PC-3 (cell line): ENCODE measurements around the gene ACP6. TPM values are rescaled to one million over a fixed set of nuclear protein-coding genes. Genes with fewer than 3 reads are reported as not detected.

Experiments used
- ATAC-seq: fragments of 200-7000 bp; cut with Tn5 transposase; 2 replicates; pipeline ENCODE4 v1.9.1; 2020; ENCODE audit warnings: mild to moderate bottlenecking, moderate library complexity
- BruUV-seq: library from RNA; stranded (reverse); fragments of 400-500 nt; replicated peaks from 2 replicates; lab custom pipeline; 2021; lab: Mats Ljungman, UMichigan
- CTCF ChIA-PET: fragments of 300-600 bp; sonication (Branson Sonifier 250); formaldehyde crosslinking; loops from one replicate; lab custom pipeline; 2022; ENCODE audit warnings: antibody characterized with exemption; lab: Charles Lee
- POLR2A ChIA-PET: fragments of 300-600 bp; sonication (Branson Sonifier 250); formaldehyde crosslinking; loops from one replicate; lab custom pipeline; 2022; ENCODE audit warnings: antibody characterized with exemption; ENCODE audit not compliant: unreplicated experiment; lab: Charles Lee
- DNase-seq: peaks from one replicate; pipeline ENCODE4 v3.0.0-alpha.2; 2015
- H2AFZ ChIP-seq: fragments of 300-600 bp; sonication (generic); 2 replicates; pipeline ENCODE4 v1.6.0; 2016; ENCODE audit warnings: antibody characterized with exemption, low read length
- H3F3A ChIP-seq: fragments of 300-600 bp; sonication (generic); one replicate; pipeline ENCODE4 v1.6.0; 2017; ENCODE audit warnings: antibody characterized with exemption, low read length, control low read depth, mild to moderate bottlenecking; ENCODE audit not compliant: unreplicated experiment
- H3K27ac ChIP-seq: fragments of 300-600 bp; sonication (generic); 2 replicates; pipeline ENCODE4 v1.5.1; 2016; ENCODE audit warnings: mild to moderate bottlenecking, low read length
- H3K27me3 ChIP-seq: fragments of 300-600 bp; sonication (generic); 2 replicates; pipeline ENCODE4 v1.6.1; 2016; ENCODE audit warnings: low read length, mixed read lengths
- H3K36me3 ChIP-seq: fragments of 300-600 bp; sonication (generic); 2 replicates; pipeline ENCODE4 v1.6.1; 2016; ENCODE audit warnings: low read depth, mixed run types, low read length, mixed read lengths
- H3K4me1 ChIP-seq: fragments of 300-600 bp; sonication (generic); 2 replicates; pipeline ENCODE4 v1.5.1; 2016; ENCODE audit warnings: low read length; ENCODE audit not compliant: insufficient read depth
- H3K4me2 ChIP-seq: fragments of 300-600 bp; sonication (generic); 2 replicates; pipeline ENCODE4 v1.6.0; 2016; ENCODE audit warnings: low read length
- H3K4me3 ChIP-seq: fragments of 300-600 bp; sonication (generic); 2 replicates; pipeline ENCODE4 v1.5.1; 2016; ENCODE audit warnings: mild to moderate bottlenecking, low read length, mixed read lengths
- H3K79me2 ChIP-seq: fragments of 300-600 bp; sonication (generic); 2 replicates; pipeline ENCODE4 v1.6.1; 2017; ENCODE audit warnings: low read length, mixed read lengths
- H3K9ac ChIP-seq: fragments of 300-600 bp; sonication (generic); 2 replicates; pipeline ENCODE4 v1.6.0; 2016; ENCODE audit warnings: mild to moderate bottlenecking, low read length
- H3K9me2 ChIP-seq: fragments of 300-600 bp; sonication (generic); replicated peaks from 2 replicates; pipeline ENCODE4 v1.6.1; 2016; ENCODE audit warnings: mixed run types, low read length, mixed read lengths
- H3K9me3 ChIP-seq: fragments of 300-600 bp; sonication (generic); 2 replicates; pipeline ENCODE4 v1.6.1; 2016; ENCODE audit warnings: low read length, mixed read lengths
- H4K20me1 ChIP-seq: fragments of 300-600 bp; sonication (generic); 2 replicates; pipeline ENCODE4 v1.6.1; 2016; ENCODE audit warnings: low read length, mixed read lengths
- CTCF ChIP-seq: fragments of 300-600 bp; sonication (generic); conservative IDR thresholded peaks from 2 replicates; pipeline ENCODE4 v1.5.1; 2017; ENCODE audit warnings: antibody characterized with exemption, low read depth, mild to moderate bottlenecking, low read length
- EZH2 ChIP-seq: fragments of 300-600 bp; sonication (generic); IDR thresholded peaks from one replicate; pipeline ENCODE4 v1.6.1; 2017; ENCODE audit warnings: antibody characterized with exemption, mild to moderate bottlenecking, low read length; ENCODE audit not compliant: unreplicated experiment
- EZH2phosphoT487 ChIP-seq: fragments of 300-600 bp; sonication (generic); IDR thresholded peaks from 2 replicates; pipeline ENCODE4 v1.6.1; 2018; ENCODE audit warnings: mild to moderate bottlenecking, antibody characterized with exemption, low read length, borderline replicate concordance
- intact Hi-C: fragments of 100-400 bp; cut with micrococcal nuclease; formaldehyde crosslinking; loops from 2 replicates; pipeline ENCODE4 v1.9.0; 2023
- total RNA-seq: library from RNA; depleted of rRNA; stranded (reverse); fragments of >200 nt; gene quantifications from 2 replicates; pipeline ENCODE4 v1.2.3, GENCODE V29; 2014

The ACP6 gene
- total RNA-seq, 1 experiment from 2014 or later = 51.2 TPM

GRCh38 chr1:147608596-147608995 lies 61.7 kb downstream of the ACP6 start:
- intact Hi-C loops = no loop called here
- Histone ChIP-seq H3K4me1 (peaks cover 23% of the 10 kb centered on the region), H2AFZ (no peak overlapping the region), H3K27me3 (no peaks in the 10 kb centered on the region), H3F3A (no peaks in the 10 kb centered on the region), H3K27ac (no peak overlapping the region), H3K9me2 (no peaks in the 10 kb centered on the region), H3K36me3 (peaks cover 45% of the 10 kb centered on the region), H4K20me1 (no peaks in the 10 kb centered on the region), H3K79me2 (peaks cover 17% of the 10 kb centered on the region; the same call in 1 of the 2 replicates), H3K4me3 (no peak overlapping the region), H3K9ac (no peak overlapping the region), H3K9me3 (no peaks in the 10 kb centered on the region), H3K4me2 (no peak overlapping the region)
- ChIA-PET CTCF (no interaction called here), POLR2A (no interaction called here)
- TF ChIP-seq CTCF (no peak), EZH2phosphoT487 (no peak), EZH2 (no peak)
- no TSS peak for BruUV-seq
- DNase-seq = no peak
- no peak for ATAC-seq

GRCh38 chr1:147605591-147605990 lies 64.7 kb downstream of the ACP6 start:
- no peak for TF ChIP-seq EZH2phosphoT487
- TF ChIP-seq CTCF = no peak
- TF ChIP-seq EZH2 = no peak
- no peak for ATAC-seq
- H3F3A ChIP-seq = no peaks in the 10 kb centered on the region
- H3K4me1 ChIP-seq = peaks cover 10% of the 10 kb centered on the region
- peaks cover 46% of the 10 kb centered on the region for H3K79me2 ChIP-seq
- H3K9me3 ChIP-seq = no peaks in the 10 kb centered on the region
- H4K20me1 ChIP-seq = peaks cover 15% of the 10 kb centered on the region
- peaks cover 26% of the 10 kb centered on the region for H3K36me3 ChIP-seq
- DNase-seq = no peak
- H3K4me3 ChIP-seq = no peak overlapping the region
- no peaks in the 10 kb centered on the region for H3K9me2 ChIP-seq
- H3K9ac ChIP-seq = no peak overlapping the region
- ChIA-PET CTCF (interaction anchor here (0.7 kb wide), 1 partner anchor 70 kb away, joined by 4 read pairs; no protein-coding TSS in a partner anchor), POLR2A (no interaction called here)
- H3K27me3 ChIP-seq = no peaks in the 10 kb centered on the region
- BruUV-seq = no TSS peak
- no peak overlapping the region for H3K4me2 ChIP-seq
- intact Hi-C loops = no loop called here
- H3K27ac ChIP-seq = no peak overlapping the region
- no peak overlapping the region for H2AFZ ChIP-seq

GRCh38 chr1:147603986-147604385 lies 66.3 kb downstream of the ACP6 start:
- H4K20me1 ChIP-seq = peaks cover 17% of the 10 kb centered on the region
- no peak overlapping the region for H3K4me2 ChIP-seq
- BruUV-seq = no TSS peak
- H3K9ac ChIP-seq = no peak overlapping the region
- H3K9me2 ChIP-seq = no peaks in the 10 kb centered on the region
- intact Hi-C loops = no loop called here
- no peak overlapping the region for H2AFZ ChIP-seq
- H3K27ac ChIP-seq = no peak overlapping the region
- ChIA-PET CTCF (no interaction called here), POLR2A (no interaction called here)
- DNase-seq (no peak), ATAC-seq (no peak)
- no peaks in the 10 kb centered on the region for H3K9me3 ChIP-seq
- peaks cover 14% of the 10 kb centered on the region for H3K4me1 ChIP-seq
- no peaks in the 10 kb centered on the region for H3F3A ChIP-seq
- TF ChIP-seq EZH2phosphoT487 = no peak
- TF ChIP-seq CTCF = no peak
- TF ChIP-seq EZH2 = no peak
- H3K36me3 ChIP-seq = peaks cover 21% of the 10 kb centered on the region
- H3K27me3 ChIP-seq = no peaks in the 10 kb centered on the region
- no peak overlapping the region for H3K4me3 ChIP-seq
- H3K79me2 ChIP-seq = peaks cover 49% of the 10 kb centered on the region
